HepG2 (cell line): Measurements from ENCODE around the gene IFNL1. TPM values are rescaled to one million over a fixed set of nuclear protein-coding genes. Genes with fewer than 3 reads are reported as not detected.

Experiments
- ATAC-seq: fragments of 200-7000 bp; cut with Tn5 transposase; 3 replicates; pipeline ENCODE4 v1.9.1; 2020; ENCODE audit warnings: mild to moderate bottlenecking, moderate library complexity
- BruUV-seq: library from RNA; stranded (reverse); fragments of 400-500 nt; replicated peaks from 2 replicates; lab custom pipeline; 2021; lab: Mats Ljungman, UMichigan
- CTCF ChIA-PET: fragments of 300-600 bp; formaldehyde crosslinking; extraction: SDS; loops from one replicate; lab custom pipeline; 2021; ENCODE audit warnings: low total read pairs, inconsistent platforms, low intra/inter-chr PET ratio; lab: Yijun Ruan, JAX
- POLR2A ChIA-PET: fragments of 350-600 bp; sonication (Branson Sonifier 250); formaldehyde crosslinking; loops from one replicate; lab custom pipeline; 2020; ENCODE audit warnings: antibody characterized with exemption, inconsistent platforms; lab: Yijun Ruan, JAX
- DNase-seq: peaks from one replicate; pipeline ENCODE4 v3.0.0-alpha.2; 2015; ENCODE audit warnings: low spot score
- FAIRE-seq: peaks from 3 replicates; lab custom pipeline; 2011; peaks lifted over from hg19 to GRCh38; lab: Jason Lieb, UNC
- H2AFZ ChIP-seq: one replicate; pipeline ENCODE4 v1.6.1; 2011; ENCODE audit warnings: low read length, inconsistent platforms
- H3K27ac ChIP-seq: fragments of 300-600 bp; 3 replicates; pipeline ENCODE4 v1.8.0; 2011; ENCODE audit warnings: mixed run types, mild to moderate bottlenecking, mixed read lengths, low read length, inconsistent platforms; ENCODE audit not compliant: insufficient read depth; ENCODE audit errors: extremely low read length
- H3K27me3 ChIP-seq, 2 experiments: fragments of 200-600 bp in 1 of 2; 2 replicates in 1 of 2; 3 replicates in 1 of 2; pipeline versions ENCODE4 v1.6.0 to v1.8.0; 2011; ENCODE audit warnings: low read length in 2 of 2, mild to moderate bottlenecking in 2 of 2, moderate library complexity in 2 of 2, inconsistent platforms in 1 of 2; ENCODE audit not compliant: insufficient read depth in 2 of 2, control insufficient read depth in 1 of 2
- H3K36me3 ChIP-seq, 2 experiments: fragments of 200-600 bp in 1 of 2; replicated peaks in 1 of 2; 2 replicates in 1 of 2; 3 replicates in 1 of 2; pipeline versions ENCODE4 v1.5.1 to v1.8.0; 2011; ENCODE audit warnings: low read length in 2 of 2, inconsistent platforms in 1 of 2; ENCODE audit not compliant: insufficient read depth in 2 of 2, control insufficient read depth in 1 of 2
- H3K4me1 ChIP-seq: 2 replicates; pipeline ENCODE4 v1.5.1; 2012; ENCODE audit warnings: low read length, inconsistent platforms; ENCODE audit not compliant: insufficient read depth
- H3K4me2 ChIP-seq: 2 replicates; pipeline ENCODE4 v1.6.0; 2011; ENCODE audit warnings: low read depth, low read length, inconsistent platforms
- H3K4me3 ChIP-seq, 3 experiments: fragments of 200-600 bp in 1 of 3; sonication (generic), shearing (Covaris generic) in 1 of 3; replicated peaks in 1 of 3; 2 replicates each; pipeline ENCODE4 v1.5.1; 2011 to 2016; ENCODE audit warnings: low read length in 3 of 3, inconsistent platforms in 2 of 3, low read depth in 2 of 3, mild to moderate bottlenecking in 2 of 3, control low read depth in 1 of 3, mixed read lengths in 1 of 3; ENCODE audit not compliant: insufficient read depth in 1 of 3
- H3K79me2 ChIP-seq: one replicate; pipeline ENCODE4 v1.6.1; 2011; ENCODE audit warnings: low read length, inconsistent platforms; ENCODE audit not compliant: insufficient read depth
- H3K9ac ChIP-seq: 2 replicates; pipeline ENCODE4 v1.6.0; 2011; ENCODE audit warnings: mild to moderate bottlenecking, low read depth, low read length, inconsistent platforms; ENCODE audit not compliant: insufficient read depth
- H3K9me3 ChIP-seq: 2 replicates; pipeline ENCODE4 v1.5.1; 2012; ENCODE audit warnings: mild to moderate bottlenecking, low read length
- H4K20me1 ChIP-seq: 2 replicates; pipeline ENCODE4 v1.6.0; 2011; ENCODE audit warnings: inconsistent platforms, mild to moderate bottlenecking, low read length, moderate library complexity; ENCODE audit not compliant: insufficient read depth
- CCDC6 ChIP-seq: sonication (generic); formaldehyde crosslinking; IDR thresholded peaks from 2 replicates; pipeline ENCODE4 v1.8.1; 2022; ENCODE audit warnings: mild to moderate bottlenecking, missing genetic modification reagents, moderate library complexity
- DZIP1 ChIP-seq: sonication (generic); formaldehyde crosslinking; IDR thresholded peaks from 2 replicates; pipeline ENCODE4 v1.5.0; 2020; ENCODE audit warnings: mild to moderate bottlenecking, missing genetic modification reagents
- IKZF5 ChIP-seq: IDR thresholded peaks from 2 replicates; pipeline ENCODE4 v1.6.1; 2018; ENCODE audit warnings: missing genetic modification reagents, mild to moderate bottlenecking, missing compliant biosample characterization
- KAT2B ChIP-seq: fragments of 150-350 bp; IDR thresholded peaks from 2 replicates; pipeline ENCODE4 v1.6.1; 2014; ENCODE audit warnings: low read depth, low read length, borderline replicate concordance
- MXD3 ChIP-seq: IDR thresholded peaks from 2 replicates; pipeline ENCODE4 v1.6.1; 2016; ENCODE audit warnings: mild to moderate bottlenecking, missing biosample characterization, missing genetic modification reagents
- NCOA2 ChIP-seq: sonication (generic); formaldehyde crosslinking; IDR thresholded peaks from 2 replicates; pipeline ENCODE4 v1.8.0; 2022; ENCODE audit warnings: inconsistent platforms
- PHB2 ChIP-seq: fragments of 450-650 bp; IDR thresholded peaks from 2 replicates; pipeline ENCODE4 v1.6.1; 2018; ENCODE audit not compliant: partially characterized antibody
- TEAD2 ChIP-seq: sonication (generic); formaldehyde crosslinking; IDR thresholded peaks from 2 replicates; pipeline ENCODE4 v1.9.0; 2021; ENCODE audit warnings: missing genetic modification reagents
- WIZ ChIP-seq: sonication (generic); formaldehyde crosslinking; IDR thresholded peaks from 2 replicates; pipeline ENCODE4 v1.5.1; 2020; ENCODE audit warnings: mild to moderate bottlenecking, missing genetic modification reagents
- ZFX ChIP-seq: sonication (generic); formaldehyde crosslinking; IDR thresholded peaks from 2 replicates; pipeline ENCODE4 v1.4.0; 2020; ENCODE audit warnings: mild to moderate bottlenecking, low read depth, missing genetic modification reagents, moderate library complexity
- ZSCAN12 ChIP-seq: sonication (generic); formaldehyde crosslinking; IDR thresholded peaks from 2 replicates; pipeline ENCODE4 v1.9.0; 2021; ENCODE audit warnings: mild to moderate bottlenecking, missing genetic modification reagents
- WGBS: methylation state at CpG from one replicate; pipeline ENCODE4 v1.1.6; 2017; ENCODE audit warnings: low lambda C conversion rate; 5-methylcytosine and 5-hydroxymethylcytosine counted together
- in situ Hi-C: cut with HindIII; loops from 2 replicates; pipeline ENCODE4 v1.10.0; 2017; ENCODE audit warnings: low pct_unique_long_range_greater_than_20kb; ENCODE audit not compliant: extremely low pct_ligation_motif_present
- intact Hi-C: fragments of 100-400 bp; cut with micrococcal nuclease; formaldehyde crosslinking; loops from one replicate; pipeline ENCODE4 v1.10.0; 2022; ENCODE audit not compliant: unreplicated experiment
- polyA plus RNA-seq, 8 experiments: library from polyadenylated mRNA; depleted of rRNA in 3 of 8; stranded (reverse) in 7 of 8; unstranded in 1 of 8; fragments of >200 nt; fragmentation: Illumina TruSeq in 4 of 8; extraction: Trizol in 4 of 8; gene quantifications; 2 replicates each; pipeline versions ENCODE4 v1.2.1 to v1.2.3, GENCODE V29; 2011 to 2016; ENCODE audit warnings: low read depth in 4 of 8, missing spikeins in 1 of 8, mixed read lengths in 1 of 8; ENCODE audit not compliant: insufficient read depth in 1 of 8
- total RNA-seq, 5 experiments: library from RNA; depleted of rRNA; stranded (reverse); fragments of >200 nt; fragmentation: Illumina TruSeq; extraction: Trizol; gene quantifications; 2 replicates each; pipeline ENCODE4 v1.2.3, GENCODE V29; 2016; ENCODE audit warnings: low read depth in 1 of 5
- TF ChIP-seq, protein P1 (sequence below): sonication (generic); formaldehyde crosslinking; IDR thresholded peaks from 2 replicates; pipeline ENCODE4 v1.8.1; 2022; ENCODE audit warnings: mild to moderate bottlenecking, missing genetic modification reagents
- TF ChIP-seq, protein P2 (sequence below): sonication (generic); formaldehyde crosslinking; IDR thresholded peaks from 2 replicates; pipeline ENCODE4 v1.4.0; 2020; ENCODE audit warnings: mild to moderate bottlenecking, missing genetic modification reagents

Gene IFNL1
- total and polyA plus RNA-seq, 2 of the 13 experiments (the other 11 are each of a cell fraction or from before 2014, with no cell fraction given): not detected

GRCh38 chr19:39251081-39251480 lies 45.1 kb upstream of the IFNL1 start (continued):
- TF ChIP-seq CCDC6 (CRISPR knock-in tag) (no peak), NCOA2 (CRISPR knock-in tag) (no peak)
- TF ChIP-seq, protein P1, sequence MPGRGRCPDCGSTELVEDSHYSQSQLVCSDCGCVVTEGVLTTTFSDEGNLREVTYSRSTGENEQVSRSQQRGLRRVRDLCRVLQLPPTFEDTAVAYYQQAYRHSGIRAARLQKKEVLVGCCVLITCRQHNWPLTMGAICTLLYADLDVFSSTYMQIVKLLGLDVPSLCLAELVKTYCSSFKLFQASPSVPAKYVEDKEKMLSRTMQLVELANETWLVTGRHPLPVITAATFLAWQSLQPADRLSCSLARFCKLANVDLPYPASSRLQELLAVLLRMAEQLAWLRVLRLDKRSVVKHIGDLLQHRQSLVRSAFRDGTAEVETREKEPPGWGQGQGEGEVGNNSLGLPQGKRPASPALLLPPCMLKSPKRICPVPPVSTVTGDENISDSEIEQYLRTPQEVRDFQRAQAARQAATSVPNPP (CRISPR knock-in tag): no peak

- ChIA-PET CTCF (no interaction called here), POLR2A (no interaction called here)
- TF ChIP-seq WIZ (CRISPR knock-in tag): no peak
- TF ChIP-seq PHB2: no peak
- TF ChIP-seq ZSCAN12 (CRISPR knock-in tag): no peak
- no peak for TF ChIP-seq TEAD2 (CRISPR knock-in tag)
- no peak for TF ChIP-seq KAT2B
- no peak for TF ChIP-seq MXD3 (CRISPR knock-in tag)
- TF ChIP-seq, protein P2, sequence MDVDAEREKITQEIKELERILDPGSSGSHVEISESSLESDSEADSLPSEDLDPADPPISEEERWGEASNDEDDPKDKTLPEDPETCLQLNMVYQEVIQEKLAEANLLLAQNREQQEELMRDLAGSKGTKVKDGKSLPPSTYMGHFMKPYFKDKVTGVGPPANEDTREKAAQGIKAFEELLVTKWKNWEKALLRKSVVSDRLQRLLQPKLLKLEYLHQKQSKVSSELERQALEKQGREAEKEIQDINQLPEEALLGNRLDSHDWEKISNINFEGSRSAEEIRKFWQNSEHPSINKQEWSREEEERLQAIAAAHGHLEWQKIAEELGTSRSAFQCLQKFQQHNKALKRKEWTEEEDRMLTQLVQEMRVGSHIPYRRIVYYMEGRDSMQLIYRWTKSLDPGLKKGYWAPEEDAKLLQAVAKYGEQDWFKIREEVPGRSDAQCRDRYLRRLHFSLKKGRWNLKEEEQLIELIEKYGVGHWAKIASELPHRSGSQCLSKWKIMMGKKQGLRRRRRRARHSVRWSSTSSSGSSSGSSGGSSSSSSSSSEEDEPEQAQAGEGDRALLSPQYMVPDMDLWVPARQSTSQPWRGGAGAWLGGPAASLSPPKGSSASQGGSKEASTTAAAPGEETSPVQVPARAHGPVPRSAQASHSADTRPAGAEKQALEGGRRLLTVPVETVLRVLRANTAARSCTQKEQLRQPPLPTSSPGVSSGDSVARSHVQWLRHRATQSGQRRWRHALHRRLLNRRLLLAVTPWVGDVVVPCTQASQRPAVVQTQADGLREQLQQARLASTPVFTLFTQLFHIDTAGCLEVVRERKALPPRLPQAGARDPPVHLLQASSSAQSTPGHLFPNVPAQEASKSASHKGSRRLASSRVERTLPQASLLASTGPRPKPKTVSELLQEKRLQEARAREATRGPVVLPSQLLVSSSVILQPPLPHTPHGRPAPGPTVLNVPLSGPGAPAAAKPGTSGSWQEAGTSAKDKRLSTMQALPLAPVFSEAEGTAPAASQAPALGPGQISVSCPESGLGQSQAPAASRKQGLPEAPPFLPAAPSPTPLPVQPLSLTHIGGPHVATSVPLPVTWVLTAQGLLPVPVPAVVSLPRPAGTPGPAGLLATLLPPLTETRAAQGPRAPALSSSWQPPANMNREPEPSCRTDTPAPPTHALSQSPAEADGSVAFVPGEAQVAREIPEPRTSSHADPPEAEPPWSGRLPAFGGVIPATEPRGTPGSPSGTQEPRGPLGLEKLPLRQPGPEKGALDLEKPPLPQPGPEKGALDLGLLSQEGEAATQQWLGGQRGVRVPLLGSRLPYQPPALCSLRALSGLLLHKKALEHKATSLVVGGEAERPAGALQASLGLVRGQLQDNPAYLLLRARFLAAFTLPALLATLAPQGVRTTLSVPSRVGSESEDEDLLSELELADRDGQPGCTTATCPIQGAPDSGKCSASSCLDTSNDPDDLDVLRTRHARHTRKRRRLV (CRISPR knock-in tag): no peak
- no peak for TF ChIP-seq DZIP1 (CRISPR knock-in tag)
- no peak for TF ChIP-seq IKZF5
- no peak for TF ChIP-seq ZFX (CRISPR knock-in tag)
These were observed 44.4 kb upstream of the IFNL1 start for GRCh38 chr19:39251846-39252245.

More at GRCh38 chr19:39251846-39252245, 44.4 kb upstream of the IFNL1 start:
- Histone ChIP-seq H2AFZ (no peak overlapping the region), H3K9ac (no peak overlapping the region), H3K79me2 (no peaks in the 10 kb centered on the region), H3K4me3 (no peak overlapping the region), H3K4me1 (peaks cover 10% of the 10 kb centered on the region), H3K4me2 (no peak overlapping the region), H3K9me3 (no peaks in the 10 kb centered on the region), H4K20me1 (no peaks in the 10 kb centered on the region), H3K27me3 (peaks cover 0 to 6% of the 10 kb centered on the region in 2 experiments; a peak in 1 of 5 replicates), H3K36me3 (no peaks in the 10 kb centered on the region), H3K27ac (no peak overlapping the region)
- intact Hi-C loops (no loop called here), in situ Hi-C loops (no loop called here)
- 13% methylated on average over 3 of the region's 3 CpGs for WGBS
- ATAC-seq (no peak), FAIRE-seq (no peak), DNase-seq (no peak)
- no TSS peak for BruUV-seq
